ENCODE results near the gene ULK3. TPM values are rescaled to one million over a fixed set of nuclear protein-coding genes. Genes with fewer than 3 reads are reported as not detected.

ULK3 gene
- total and polyA plus RNA-seq, 2 donors (not counting 1 experiment from before 2014, with no cell fraction given) = 51.1 to 108 TPM

GRCh38 chr15:74788683-74789151 is 54.2 kb downstream of the ULK3 start:
- H3K27ac Mint-ChIP-seq = peak overlapping the region; percentile 99
- no peaks in the 10 kb centered on the region for H3K27me3 Mint-ChIP-seq
- peaks cover 73 to 100% of the 10 kb centered on the region in 2 donors for H3K4me1 ChIP-seq (ENCODE audit: control insufficient read depth in 2 of 2, insufficient read depth in 2 of 2, low read length in 2 of 2)
- H3K36me3 ChIP-seq (replicated peaks in 1 of 2; ENCODE audit: control extremely low read depth in 1 of 2, control insufficient read depth in 1 of 2, extremely low read depth in 1 of 2, insufficient read depth in 2 of 2, low read length in 1 of 2) = peaks cover 0 to 35% of the 10 kb centered on the region in 2 experiments
- POLR2A ChIA-PET = interaction anchor here (2.2 to 15.8 kb wide), 2 partner anchors 10 to 11 kb away, joined by 56 to 572 read pairs; partner anchors contain the start of gene CSK
- no peaks in the 10 kb centered on the region for H3K9me3 ChIP-seq (ENCODE audit: control extremely low read depth in 1 of 3, control insufficient read depth in 2 of 3, insufficient read depth in 1 of 3, low read length in 2 of 3)
- no peaks in the 10 kb centered on the region for H3K9me3 Mint-ChIP-seq (ENCODE audit: insufficient read depth)
- TF ChIP-seq, protein P1, sequence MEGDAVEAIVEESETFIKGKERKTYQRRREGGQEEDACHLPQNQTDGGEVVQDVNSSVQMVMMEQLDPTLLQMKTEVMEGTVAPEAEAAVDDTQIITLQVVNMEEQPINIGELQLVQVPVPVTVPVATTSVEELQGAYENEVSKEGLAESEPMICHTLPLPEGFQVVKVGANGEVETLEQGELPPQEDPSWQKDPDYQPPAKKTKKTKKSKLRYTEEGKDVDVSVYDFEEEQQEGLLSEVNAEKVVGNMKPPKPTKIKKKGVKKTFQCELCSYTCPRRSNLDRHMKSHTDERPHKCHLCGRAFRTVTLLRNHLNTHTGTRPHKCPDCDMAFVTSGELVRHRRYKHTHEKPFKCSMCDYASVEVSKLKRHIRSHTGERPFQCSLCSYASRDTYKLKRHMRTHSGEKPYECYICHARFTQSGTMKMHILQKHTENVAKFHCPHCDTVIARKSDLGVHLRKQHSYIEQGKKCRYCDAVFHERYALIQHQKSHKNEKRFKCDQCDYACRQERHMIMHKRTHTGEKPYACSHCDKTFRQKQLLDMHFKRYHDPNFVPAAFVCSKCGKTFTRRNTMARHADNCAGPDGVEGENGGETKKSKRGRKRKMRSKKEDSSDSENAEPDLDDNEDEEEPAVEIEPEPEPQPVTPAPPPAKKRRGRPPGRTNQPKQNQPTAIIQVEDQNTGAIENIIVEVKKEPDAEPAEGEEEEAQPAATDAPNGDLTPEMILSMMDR (IDR thresholded peaks at IDR 0.05) = no peak
- no peak for TF ChIP-seq EZH2 (IDR thresholded peaks at IDR 0.05; ENCODE audit: borderline replicate concordance, insufficient read depth, low read depth, low read length, poor library complexity, severe bottlenecking)
- CTCF ChIA-PET = interaction anchor here (0.6 to 37.1 kb wide), 8 partner anchors 6 to 404 kb away, joined by 3 to 2548 read pairs (median 8); partner anchors contain the start of genes CSK, LMAN1L and ULK3
- H3K4me1 Mint-ChIP-seq = peaks cover 99% of the 10 kb centered on the region
- H3K27me3 ChIP-seq (replicated peaks in 1 of 4; ENCODE audit: control extremely low read depth in 1 of 4, control insufficient read depth in 3 of 4, insufficient read depth in 4 of 4, low read length in 3 of 4) = no peaks in the 10 kb centered on the region
- ATAC-seq (ENCODE audit: low read depth) (peak; percentile 21), DNase-seq (peak; percentile 78)
- WGBS (ENCODE audit: insufficient coverage) = 3% methylated on average over 5 of the region's 9 CpGs
- H2AFZ ChIP-seq (ENCODE audit: insufficient read depth, low read depth, low read length, poor library complexity, severe bottlenecking) = no peak overlapping the region
- H3K4me2 ChIP-seq (replicated peaks; ENCODE audit: low read depth, low read length, poor library complexity, severe bottlenecking) = peak overlapping the region; percentile 91
- H3K79me2 ChIP-seq (ENCODE audit: control insufficient read depth, insufficient read depth, low read length) = peaks cover 82% of the 10 kb centered on the region
- H3K27ac ChIP-seq (ENCODE audit: low read length in 2 of 2) = peak overlapping the region; percentile 90 to 93
- H3K4me3 ChIP-seq (ENCODE audit: control extremely low read depth in 1 of 5, extremely low read depth in 1 of 5, insufficient read depth in 1 of 5, low read depth in 2 of 5, low read length in 4 of 5) = peak overlapping the region; percentile 46 to 81 (median 67)
- H3K9ac ChIP-seq (ENCODE audit: low read length) = peak overlapping the region; percentile 68
- peaks cover 42% of the 10 kb centered on the region for H4K20me1 ChIP-seq (ENCODE audit: control insufficient read depth, insufficient read depth, low read length, poor library complexity, severe bottlenecking)
- intact Hi-C loops (cut with micrococcal nuclease) = loop anchor here (2.0 to 10.0 kb wide), 7 partner anchors 54 to 664 kb away; partner anchors contain the start of genes ARID3B, CLK3, SEMA7A and SIN3A
- peak overlapping the region; percentile 93 for H3K4me3 Mint-ChIP-seq
